Stimulated activated CD8-positive, alpha-beta memory T cell treated with anti-CD3 and anti-CD28 coated beads, Interleukin-15, amount 100 ng/mL, for 4 hours (primary cell): Measurements from ENCODE around the gene VAX1.
"Not testable (repeated sequence)": the region's sequence is repeated elsewhere in the genome, so short reads cannot be mapped to it uniquely, and the experiment has no call there.

Experiments used
- DNase-seq, 2 donors: peaks; one replicate each; pipeline ENCODE4 v3.0.0-alpha.2; 2020; ENCODE audit warnings: low read depth in 2 of 2

VAX1 gene

GRCh38 chr10:117135026-117135372 lies 3.1 kb downstream of the VAX1 start:
- no peak for DNase-seq

DNA sequence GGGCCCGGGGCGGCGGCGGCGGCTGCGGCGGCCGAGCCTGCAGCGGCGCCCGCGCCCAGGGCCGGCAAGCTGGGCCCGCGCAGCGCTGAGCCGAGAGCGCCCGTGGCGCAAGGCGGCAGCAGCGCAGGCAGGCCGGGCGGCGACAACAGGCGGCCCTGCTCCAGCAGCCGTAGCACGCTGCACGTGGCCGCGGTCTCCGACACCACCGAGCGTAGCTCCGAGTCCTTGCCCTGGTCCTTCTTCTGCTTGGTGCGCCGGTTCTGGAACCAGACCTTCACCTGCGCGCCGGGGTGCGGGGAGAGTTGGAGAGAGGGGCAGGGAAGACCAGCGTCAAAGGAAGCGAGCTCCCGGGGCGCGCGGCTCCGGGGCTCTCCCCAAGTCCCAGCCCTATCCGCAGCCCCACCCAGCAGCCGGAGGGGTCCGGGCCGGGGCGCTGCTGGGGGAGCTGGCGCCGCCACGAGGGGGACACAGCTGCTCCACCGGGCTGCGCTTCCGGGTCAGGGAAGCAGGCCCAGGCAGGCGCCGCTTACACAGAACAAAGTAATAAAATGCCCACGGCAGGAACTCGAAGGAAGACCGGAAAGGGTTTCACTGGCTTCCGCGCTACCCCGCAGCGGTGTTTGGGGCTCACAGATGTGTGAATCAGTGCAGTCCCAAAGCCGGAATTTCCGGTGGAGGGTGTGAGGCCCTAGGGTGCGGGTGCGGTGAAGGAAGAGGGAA lies 3.6 kb downstream of the VAX1 start:
- no peak for DNase-seq

DNA sequence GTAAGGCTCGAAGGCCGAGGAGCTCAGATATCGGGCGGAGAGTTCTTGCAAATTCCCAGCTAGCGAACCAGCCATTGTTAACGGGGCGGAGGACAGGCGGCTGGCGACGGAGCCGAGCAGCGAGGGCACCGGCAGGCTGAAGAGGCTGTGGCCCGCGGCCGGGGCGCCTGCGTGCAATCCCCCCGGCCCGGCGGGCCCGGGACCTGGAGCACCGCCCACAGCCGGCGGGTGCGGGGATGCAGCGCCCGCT lies 4.1 kb downstream of the VAX1 start:
- DNase-seq, result no peak

DNA sequence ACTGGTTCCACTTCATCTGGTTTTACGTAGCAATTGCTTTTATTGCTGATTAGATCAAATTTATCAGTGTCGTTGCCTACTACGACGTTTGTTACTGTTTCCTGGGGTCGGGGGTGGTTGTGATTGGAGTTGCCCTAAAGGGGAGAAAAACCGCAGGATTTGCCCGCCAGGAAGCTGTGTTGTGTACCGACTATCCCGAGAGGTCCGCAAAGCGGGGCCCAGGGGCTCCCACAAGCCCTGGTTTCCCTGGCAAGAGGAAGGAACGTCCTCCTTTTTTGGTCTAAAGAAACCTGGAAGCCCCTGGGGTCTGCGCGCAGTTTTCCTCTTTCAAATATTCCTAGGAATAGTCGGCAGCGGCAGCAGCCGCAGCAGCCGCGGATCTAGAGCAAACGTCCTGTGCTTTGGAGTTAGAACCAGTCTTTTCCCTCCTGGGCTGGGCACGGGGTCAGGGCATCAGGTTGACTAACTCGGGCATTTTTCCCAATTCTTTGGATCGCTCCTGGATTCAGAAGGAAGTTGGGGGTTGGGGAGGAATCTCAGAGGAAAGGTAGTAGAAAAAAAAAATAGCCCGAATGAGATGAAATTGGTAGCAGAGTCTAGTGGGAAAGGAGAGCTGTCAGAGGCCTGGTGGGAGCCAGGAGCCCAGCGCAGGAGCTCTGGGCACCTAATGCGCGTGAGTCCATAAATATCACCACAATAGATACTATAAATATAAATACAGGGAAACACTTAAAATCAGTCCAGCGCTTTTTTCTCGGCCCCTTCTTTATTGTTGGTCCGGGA lies 4.6 kb downstream of the VAX1 start:
- no peak for DNase-seq

DNA sequence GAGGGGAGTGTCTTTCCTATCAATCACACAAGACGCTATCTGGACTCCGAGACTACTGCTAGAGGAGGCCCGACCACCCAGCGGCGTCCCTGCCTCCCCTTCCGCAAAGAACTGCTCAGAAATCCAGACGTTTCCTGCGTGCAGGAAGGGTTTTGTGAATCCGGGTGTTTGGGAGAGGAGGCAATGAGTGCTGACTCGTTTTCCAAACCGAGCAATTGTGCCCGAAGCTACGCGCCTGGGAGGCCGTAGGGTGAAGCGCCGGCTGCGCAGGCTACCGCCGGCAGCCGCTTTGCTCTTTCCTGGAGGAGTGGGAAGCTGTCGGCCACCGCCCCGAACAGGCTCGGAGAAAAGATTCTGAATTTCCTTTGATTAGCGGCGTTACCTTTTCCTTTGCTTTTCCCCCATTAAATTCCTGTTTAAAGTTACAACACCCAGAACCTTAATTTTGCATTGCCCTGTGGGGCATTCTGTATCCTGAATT lies 5.3 kb downstream of the VAX1 start:
- no peak for DNase-seq

- no peak for DNase-seq
Observed at GRCh38 chr10:117131376-117132327, 6.4 kb downstream of the VAX1 start.

GRCh38 chr10:117130862-117131375 lies 7.2 kb downstream of the VAX1 start:
- DNase-seq, result no peak

- no peak for DNase-seq
Observed at GRCh38 chr10:117130346-117130745, 7.7 kb downstream of the VAX1 start.

DNA sequence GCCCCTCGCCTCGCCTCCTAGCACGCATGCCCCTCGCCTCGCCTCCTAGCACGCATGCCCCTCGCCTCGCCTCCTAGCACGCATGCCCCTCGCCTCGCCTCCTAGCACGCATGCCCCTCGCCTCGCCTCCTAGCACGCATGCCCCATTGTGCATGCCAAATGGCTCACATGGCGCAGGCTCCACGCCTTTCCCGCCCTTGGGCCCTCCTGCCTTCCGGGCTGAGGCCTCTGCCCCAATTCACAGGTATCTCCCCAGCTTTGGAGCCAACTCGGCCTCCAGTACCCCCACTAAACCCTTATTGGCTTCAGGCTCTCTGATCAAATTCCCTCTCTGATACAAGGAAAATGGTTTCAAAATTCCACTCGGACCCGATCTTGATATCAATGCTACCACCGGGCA lies 11.4 kb downstream of the VAX1 start:
- not testable (repeated sequence) for DNase-seq

DNA sequence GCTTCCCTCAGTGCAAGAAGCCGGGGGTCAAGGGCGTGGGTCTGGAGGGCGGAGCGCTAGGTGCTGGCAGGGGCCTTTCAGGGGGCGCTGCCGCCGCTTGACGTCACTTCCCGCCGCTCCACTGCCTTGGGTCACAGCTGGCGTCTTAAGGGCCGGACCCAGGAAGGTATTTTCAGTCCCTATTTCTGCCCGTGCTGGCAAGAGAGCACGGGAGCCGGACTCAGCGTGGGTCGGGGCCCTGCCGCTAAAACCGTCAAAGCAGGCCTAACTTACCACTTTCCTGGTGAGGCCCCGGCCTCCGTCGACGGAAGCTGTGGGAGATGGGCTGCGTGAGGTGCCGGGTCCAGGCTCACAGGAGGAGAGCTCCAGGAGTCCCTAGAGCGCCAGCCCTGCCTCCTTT lies 12.0 kb downstream of the VAX1 start:
- DNase-seq, result no peak

DNA sequence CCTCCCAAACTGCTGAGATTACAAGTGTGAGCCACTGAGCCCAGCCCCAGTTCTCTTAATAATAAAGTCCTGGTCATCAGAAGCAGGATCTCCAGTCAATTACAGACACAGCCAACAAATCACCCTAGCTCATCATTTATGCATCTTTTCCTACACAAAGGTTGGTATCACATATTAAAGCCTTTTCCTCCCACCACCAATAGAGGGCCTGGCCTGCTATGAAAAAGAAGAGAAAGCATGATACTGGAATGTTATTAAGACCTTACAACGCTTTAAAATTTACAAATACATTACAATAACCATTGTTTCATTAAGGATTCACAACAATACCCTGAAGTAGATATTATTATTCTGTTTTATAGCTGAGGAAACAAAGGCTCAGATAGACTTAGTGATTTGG lies 25.9 kb downstream of the VAX1 start:
- no peak for DNase-seq

GRCh38 chr10:117107238-117107637 lies 30.8 kb downstream of the VAX1 start:
- no peak for DNase-seq

- DNase-seq, result no peak
Observed at GRCh38 chr10:117096599-117097201, 41.4 kb downstream of the VAX1 start.

GRCh38 chr10:117094856-117095255 lies 43.2 kb downstream of the VAX1 start:
- DNase-seq, result no peak

- no peak for DNase-seq
Observed at GRCh38 chr10:117092386-117092785, 45.7 kb downstream of the VAX1 start.

DNA sequence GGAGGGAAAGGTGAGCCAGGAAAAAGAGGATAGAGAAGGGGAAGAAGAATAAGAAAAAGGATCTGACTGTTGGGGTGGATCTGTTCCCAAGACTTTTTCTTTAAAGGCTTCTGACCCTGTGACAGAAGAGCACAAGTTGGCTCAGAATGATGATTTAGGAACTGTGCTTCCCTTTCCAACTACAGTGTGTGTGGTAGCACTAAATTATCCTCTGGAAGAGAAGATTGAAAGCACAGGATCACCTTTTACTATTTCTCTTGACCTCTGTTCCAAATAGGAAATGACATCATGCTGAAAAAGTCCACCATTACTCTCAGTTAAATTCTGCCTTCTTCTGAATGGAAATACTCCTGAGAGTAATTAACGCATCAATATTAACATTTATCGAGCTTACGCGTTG lies 47.2 kb downstream of the VAX1 start:
- no peak for DNase-seq

- no peak for DNase-seq
Observed at GRCh38 chr10:117087521-117087920, 50.5 kb downstream of the VAX1 start.

- DNase-seq, result no peak
Observed at GRCh38 chr10:117086546-117086945, 51.5 kb downstream of the VAX1 start.

DNA sequence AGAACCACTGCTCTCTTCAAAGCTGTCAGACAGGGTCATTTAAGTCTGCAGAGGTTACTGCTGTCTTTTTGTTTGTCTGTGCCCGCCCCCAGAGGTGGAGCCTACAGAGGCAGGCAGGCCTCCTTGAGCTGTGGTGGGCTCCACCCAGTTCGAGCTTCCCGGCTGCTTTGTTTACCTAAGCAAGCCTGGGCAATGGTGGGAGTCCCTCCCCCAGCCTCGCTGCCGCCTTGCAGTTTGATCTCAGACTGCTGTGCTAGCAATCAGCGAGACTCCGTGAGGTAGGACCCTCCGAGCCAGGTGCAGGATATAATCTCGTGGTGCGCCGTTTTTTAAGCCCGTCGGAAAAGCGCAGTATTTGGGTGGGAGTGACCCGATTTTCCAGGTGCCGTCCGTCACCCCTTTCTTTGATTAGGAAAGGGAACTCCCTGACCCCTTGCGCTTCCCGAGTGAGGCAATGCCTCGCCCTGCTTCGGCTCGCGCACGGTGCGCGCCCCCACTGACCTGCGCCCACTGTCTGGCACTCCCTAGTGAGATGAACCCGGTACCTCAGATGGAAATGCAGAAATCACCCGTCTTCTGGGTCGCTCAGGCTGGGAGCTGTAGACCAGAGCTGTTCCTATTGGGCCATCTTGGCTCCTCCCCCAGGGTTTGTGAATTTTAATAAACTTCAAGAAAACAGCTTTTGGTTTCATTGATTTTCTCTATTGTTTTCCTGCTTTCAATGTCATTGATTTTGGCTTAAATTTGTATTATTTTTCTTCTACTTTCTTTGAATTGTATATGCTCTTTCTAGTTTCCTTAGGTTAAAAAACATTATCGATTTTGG lies 53.4 kb downstream of the VAX1 start:
- DNase-seq, result not testable (repeated sequence)
